Stimulated activated naive CD8-positive, alpha-beta T cell treated with anti-CD3 and anti-CD28 coated beads, Interleukin-15, Interleukin-2, amounts not matched to agents 100 U/mL and 50 U/mL, for 24 hours (primary cell): ENCODE measurements around the gene TMEM201.

Experiments used
- ATAC-seq: fragments of 150-1000 bp; cut with Tn5 transposase; one replicate; pipeline ENCODE4 v1.10.0; 2021
- DNase-seq: peaks from one replicate; pipeline ENCODE4 v3.0.0; 2021

TMEM201 gene

DNA sequence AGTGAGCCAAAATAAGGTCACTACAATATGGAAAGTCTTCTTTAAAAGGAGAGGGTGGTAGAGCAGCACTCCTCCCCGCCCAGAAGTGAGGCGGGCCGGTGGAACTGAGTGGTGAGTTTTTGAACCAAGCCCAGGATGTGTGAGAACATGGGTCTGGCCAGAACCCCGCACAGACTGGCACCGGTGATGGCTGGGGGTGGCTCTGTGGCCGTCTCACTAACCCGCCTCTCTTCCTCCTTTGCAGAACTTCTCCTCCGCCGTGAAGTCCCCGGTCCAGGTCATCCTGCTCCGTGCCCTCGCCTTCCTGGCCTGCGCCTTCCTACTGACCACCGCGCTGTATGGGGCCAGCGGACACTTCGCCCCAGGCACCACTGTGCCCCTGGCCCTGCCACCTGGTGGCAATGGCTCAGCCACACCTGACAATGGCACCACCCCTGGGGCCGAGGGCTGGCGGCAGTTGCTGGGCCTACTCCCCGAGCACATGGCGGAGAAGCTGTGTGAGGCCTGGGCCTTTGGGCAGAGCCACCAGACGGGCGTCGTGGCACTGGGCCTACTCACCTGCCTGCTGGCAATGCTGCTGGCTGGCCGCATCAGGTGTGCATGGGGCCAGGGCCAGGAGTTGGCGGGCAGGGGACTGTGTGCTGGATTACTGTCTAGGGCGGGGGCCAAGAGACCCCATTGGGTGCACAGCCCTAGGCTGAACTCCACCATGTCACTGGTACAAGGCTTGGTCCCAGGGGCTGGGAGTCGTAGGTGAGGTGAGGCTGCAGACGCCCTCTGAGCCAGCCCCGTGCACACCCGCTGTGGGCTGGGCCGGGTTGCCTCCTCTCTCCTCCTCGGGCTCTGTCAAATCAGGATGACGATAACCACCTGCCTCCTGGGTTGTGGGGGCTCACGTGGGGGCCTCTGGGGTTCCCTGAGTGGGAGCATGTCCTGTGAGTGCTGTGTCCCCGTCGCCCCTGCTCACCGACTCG is 12.4 kb downstream of the TMEM201 start:
- DNase-seq (no peak), ATAC-seq (no peak)

DNA sequence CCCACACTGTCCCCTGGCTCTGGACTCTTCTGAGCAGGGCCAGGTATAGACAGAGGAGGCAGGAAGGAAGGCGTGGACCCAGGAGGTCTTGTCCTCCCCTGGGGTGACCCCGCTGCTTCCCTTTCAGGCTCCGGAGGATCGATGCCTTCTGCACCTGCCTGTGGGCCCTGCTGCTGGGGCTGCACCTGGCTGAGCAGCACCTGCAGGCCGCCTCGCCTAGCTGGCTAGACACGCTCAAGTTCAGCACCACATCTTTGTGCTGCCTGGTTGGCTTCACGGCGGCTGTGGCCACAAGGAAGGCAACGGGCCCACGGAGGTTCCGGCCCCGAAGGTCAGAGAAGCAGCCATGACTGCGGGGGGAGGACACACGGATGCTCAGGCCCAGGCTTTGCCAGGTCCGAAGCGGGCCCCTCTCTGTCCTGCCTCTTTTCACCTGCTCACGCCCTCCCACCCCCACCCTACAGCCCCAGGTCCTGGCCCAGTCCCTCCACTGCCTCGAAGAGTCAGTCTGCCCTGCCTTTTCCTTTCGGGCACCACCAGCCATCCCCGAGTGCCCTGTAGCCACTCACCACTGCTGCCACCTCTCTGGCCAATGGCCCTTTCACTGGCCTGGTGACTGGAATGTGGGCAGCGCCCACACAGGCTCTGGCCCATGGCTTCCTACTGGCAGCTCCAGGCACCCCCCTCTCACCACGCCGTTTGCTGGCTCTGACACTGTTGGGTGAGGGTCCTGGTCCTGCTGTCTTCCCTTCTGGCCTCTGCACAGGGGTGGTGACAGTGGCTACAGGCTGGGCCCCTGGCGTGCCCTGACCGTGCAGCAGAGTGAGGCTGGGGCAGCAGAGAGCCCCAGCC is 13.5 kb downstream of the TMEM201 start:
- DNase-seq (no peak), ATAC-seq (no peak)

DNA sequence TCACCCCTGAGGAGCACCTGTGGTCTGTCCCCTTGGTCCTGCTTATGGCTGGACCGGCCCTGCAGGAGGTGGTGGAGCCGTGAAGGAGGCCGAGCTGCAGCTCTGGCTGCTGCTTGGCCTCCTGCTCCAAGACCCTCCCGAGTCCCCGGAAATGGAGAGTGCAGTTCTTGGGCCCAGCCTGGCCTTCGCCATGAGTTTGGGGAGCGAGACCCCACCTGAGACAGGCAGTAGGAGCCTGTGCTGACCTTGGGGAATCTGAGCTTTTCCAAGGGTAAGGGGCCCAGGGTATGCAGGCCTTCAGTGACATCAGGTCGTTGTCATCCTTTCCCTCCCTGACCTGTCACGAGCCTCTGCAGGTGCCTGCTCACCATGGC is 14.1 kb downstream of the TMEM201 start:
- DNase-seq: no peak

DNA sequence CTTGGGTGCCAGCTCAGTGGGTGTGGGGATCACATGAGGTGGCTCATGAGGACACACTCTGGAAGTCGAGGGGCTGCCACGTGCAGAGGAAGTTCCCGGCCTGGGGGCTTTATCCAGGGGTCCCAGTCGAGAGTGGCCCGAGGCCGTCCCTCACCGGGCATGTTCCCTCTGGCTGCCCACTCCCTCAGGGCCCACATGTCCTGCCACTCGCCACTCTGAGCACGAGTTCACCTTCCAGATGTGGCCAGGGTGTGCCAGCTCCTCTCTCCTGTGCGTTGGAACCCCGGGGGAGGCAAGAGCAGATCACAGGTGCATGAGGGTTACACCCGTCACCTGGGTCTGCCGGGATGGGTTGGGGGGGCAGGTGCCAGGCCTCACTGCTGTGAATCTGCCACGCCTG is 14.6 kb downstream of the TMEM201 start:
- no peak for DNase-seq

More for the DNA sequence above, 14.1 kb downstream of the TMEM201 start:
- no peak for ATAC-seq

DNA sequence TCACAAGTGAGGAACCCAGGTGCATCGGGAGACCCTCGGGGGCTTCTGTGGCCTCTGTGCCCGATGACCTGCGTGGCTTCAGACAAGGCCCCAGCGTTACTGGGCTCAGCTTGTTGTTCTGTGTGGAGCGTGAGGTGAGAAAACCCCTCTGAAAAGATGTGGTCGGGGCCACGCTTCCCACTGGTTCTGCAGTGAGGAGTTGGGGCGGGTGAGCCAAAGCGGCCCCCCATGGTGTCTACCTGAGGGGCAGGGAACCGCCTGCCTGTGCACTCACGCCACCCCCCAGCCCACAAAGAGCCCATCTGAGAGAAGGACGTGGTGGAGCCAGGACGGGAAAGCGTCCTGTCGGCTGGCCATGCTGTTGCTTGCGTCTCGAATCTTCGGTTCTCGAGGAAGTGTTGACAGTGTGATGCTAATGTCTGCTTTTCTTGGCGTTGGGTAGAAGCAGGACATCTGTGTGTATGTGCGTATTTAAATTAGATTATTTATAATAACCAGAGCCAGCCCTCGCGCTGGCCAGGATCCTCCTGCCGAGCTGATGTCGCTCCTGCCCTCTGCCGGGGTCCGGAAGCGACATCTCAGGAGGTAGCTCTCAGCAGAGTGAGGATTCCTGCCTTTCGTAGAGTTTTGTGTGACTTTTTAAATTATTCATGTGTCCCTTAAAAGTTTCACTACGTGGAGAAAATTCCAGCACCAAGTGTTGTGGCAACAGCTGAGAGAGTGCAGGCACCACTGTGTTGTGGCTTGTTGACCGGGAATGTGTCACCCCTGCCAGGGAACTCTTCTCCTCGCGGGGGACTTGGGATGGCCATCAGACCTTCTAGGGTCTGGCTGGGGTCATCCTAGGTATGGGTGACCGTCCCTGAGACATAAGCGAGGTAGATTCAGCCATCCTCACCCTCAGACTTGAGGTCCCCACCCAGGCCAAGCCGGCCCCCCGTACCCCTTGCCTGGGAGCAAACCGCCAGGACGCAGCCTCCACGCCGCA is 15.3 kb downstream of the TMEM201 start:
- DNase-seq (no peak), ATAC-seq (no peak)

More for the DNA sequence above, 14.6 kb downstream of the TMEM201 start:
- ATAC-seq: no peak

DNA sequence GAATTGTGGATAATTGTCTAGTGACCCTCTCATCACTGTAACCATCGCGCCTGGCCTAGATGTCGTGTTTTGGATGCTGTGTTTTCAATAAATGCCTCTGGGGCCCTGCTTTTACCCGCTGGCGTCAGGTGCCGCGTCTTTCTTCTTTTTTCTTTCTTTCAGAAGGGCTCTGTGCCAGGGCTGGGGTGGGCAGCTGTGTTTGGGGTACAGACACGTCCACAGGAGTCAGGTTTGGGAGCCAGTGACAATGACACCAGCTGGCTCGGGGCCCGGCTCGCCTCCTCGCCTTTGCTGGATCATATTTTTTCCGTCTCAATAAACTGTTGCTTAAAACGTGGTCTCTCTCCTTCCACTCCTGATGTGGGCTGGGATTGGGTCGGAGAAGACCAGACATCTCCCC is 16.1 kb downstream of the TMEM201 start:
- DNase-seq (no peak), ATAC-seq (no peak)

DNA sequence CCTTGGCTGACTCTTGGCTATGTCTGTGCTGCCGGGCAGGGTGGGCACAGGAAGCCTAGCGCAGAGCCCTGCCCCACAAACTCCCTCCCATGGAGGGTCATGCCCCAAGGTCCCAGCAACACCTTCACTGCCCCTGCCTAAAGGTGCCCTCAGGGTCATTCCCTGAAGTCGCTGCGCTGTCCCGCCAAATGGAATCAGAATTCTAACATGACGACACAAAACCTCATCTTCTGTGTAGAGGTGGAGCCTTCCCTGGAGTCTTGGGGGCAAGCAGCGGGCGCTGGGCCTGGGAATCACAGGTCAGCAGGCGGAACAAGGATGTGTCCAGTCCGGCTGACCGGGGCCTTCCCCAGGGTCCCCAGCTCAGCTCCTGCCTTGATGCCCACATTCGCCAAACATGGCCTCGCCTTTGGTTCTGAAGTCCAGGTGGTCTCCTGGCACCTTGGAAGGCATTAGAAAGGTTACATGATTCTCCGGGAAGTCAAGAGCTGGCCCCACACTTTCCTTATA is 17.3 kb downstream of the TMEM201 start:
- ATAC-seq (no peak), DNase-seq (no peak)

DNA sequence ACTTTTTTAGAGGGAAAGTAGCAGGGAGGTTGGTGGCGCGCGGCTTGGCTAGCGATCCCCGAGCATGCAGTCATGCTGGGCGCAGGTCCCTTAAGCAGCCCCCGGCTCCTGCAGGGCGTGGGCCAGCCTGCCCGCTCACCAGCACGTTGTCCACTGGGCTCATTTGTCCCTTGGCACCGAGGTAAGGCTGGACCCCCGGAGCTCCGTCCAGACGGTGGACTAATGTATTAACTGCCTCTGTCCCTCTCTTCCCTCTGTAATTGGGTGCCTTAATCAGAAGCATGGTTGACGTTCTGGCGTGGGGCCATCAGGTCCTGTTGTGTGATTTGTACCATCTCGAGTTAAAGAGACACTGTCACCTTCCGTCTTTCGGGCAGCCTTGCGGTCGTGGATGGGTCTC is 17.7 kb downstream of the TMEM201 start:
- no peak for DNase-seq
- no peak for ATAC-seq

DNA sequence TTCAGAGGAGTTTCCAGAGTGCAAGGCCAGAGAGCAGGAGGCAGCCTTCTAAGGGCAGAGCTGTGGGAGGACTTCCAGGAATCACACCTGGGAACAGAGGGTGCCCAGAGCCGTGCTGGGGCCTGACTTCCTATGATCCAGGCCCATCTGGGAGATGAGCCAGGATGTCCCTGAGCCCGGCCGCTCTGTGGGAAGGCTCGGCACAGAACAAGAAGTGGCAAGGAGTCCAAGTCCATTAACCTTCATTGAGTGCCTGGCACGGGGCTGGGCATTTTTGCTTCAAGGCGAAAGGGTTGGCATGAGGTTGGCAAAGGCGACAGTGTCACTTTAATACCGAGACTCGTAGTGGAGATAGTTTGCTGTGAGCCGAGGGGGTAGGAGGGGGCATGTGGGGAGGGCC is 18.2 kb downstream of the TMEM201 start:
- no peak for DNase-seq
- no peak for ATAC-seq

DNA sequence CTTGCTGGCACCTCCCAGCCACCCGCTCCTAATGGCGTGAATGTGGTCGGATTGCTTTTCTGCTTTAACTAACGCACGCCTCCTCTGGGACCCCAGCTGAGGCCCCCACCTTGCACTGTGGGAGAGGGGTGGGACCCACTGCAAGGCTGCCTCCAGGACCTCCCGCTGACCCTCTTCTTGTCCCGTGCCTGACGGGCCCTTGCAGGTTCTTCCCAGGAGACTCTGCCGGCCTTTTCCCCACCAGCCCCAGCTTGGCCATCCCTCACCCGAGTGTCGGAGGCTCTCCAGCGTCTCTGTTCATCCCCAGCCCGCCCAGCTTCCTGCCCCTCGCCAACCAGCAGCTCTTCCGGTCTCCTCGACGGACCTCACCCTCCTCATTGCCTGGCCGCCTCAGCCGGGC is 18.6 kb downstream of the TMEM201 start:
- ATAC-seq (no peak), DNase-seq (no peak)

DNA sequence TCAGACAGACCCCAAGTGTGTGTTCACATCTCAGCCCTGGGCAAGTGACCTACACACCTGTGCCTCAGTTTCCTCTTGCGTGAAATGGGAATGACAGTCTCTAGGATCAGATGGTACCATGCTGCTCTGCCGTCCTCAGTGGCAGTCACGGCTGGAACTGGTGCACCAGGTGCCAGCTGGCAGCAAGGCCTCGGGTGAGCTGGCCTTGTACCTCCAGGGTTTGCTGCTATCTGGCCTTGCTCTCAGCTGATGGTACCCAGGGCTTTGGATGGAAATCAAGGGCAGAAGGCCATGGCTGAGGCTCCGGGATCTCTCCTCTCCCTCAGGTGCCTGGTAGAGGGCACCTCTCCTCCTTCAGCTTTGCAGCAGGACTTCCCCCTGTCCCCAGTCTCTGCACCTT is 21.3 kb downstream of the TMEM201 start:
- DNase-seq (no peak), ATAC-seq (no peak)

DNA sequence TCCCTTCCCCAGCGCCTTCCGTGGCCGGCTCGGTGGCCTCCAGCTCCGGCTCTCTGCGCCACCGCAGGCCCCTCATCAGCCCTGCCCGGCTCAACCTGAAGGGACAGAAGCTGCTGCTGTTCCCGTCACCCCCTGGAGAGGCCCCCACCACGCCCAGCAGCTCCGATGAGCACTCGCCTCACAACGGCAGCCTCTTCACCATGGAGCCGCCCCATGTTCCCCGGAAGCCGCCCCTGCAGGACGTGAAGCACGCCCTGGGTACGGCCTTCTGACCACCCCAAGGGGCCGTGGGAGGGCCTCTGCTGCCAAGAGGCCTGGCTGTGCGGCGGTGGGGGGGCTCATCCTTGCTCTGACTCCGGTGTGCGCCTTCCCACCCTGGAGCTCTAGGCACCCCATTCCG is 21.8 kb downstream of the TMEM201 start:
- ATAC-seq (no peak), DNase-seq (no peak)

DNA sequence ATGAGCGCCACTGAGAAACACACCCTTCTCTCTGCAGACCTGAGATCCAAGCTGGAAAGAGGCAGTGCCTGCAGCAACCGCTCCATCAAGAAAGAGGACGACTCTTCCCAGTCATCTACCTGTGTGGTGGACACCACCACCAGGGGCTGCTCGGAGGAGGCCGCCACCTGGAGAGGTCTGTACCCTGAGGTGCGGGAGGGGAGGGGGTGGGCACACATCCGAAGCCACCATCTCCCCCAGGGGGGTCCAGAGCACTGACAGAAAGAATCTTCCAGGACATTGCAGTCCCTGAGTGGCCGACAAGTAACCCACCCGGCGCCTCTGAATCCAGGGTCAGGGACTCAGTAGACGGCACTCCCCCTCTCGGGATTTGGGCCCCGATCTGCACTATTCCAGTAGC is 23.0 kb downstream of the TMEM201 start:
- DNase-seq (no peak), ATAC-seq (no peak)

DNA sequence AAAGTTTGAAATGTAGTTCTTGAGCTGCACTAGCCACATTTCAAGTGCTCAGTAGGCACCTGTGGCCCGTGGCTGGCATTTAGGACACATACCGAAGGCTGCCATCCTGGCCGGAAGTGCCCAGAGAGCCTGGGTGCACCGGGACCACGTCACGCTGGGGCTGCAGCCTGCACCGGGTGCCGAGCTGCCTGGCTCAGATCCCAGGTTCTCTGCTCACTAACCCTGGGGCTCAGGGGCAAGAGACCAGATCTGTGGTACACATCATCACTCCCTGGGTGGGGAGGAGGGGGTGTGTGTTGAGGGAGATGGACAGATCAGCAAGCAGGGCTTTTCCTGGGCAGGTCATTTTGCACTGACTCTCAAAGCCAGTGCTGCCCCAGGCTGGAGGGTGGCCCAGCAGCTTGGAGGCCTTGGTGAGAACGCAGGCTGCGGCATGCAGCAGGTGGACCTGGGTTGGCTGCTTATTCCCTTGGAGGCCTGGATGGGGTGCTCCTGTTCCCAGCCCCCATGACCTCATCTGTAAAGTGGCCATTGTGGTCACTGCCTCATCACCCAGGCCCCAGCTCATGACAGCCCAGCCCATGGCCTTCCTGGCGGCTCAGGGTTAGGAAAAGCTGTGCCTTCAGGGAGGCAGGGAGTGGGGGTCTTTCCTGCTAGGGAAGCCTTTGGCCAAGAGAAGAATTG is 23.6 kb downstream of the TMEM201 start:
- DNase-seq (no peak), ATAC-seq (no peak)

DNA sequence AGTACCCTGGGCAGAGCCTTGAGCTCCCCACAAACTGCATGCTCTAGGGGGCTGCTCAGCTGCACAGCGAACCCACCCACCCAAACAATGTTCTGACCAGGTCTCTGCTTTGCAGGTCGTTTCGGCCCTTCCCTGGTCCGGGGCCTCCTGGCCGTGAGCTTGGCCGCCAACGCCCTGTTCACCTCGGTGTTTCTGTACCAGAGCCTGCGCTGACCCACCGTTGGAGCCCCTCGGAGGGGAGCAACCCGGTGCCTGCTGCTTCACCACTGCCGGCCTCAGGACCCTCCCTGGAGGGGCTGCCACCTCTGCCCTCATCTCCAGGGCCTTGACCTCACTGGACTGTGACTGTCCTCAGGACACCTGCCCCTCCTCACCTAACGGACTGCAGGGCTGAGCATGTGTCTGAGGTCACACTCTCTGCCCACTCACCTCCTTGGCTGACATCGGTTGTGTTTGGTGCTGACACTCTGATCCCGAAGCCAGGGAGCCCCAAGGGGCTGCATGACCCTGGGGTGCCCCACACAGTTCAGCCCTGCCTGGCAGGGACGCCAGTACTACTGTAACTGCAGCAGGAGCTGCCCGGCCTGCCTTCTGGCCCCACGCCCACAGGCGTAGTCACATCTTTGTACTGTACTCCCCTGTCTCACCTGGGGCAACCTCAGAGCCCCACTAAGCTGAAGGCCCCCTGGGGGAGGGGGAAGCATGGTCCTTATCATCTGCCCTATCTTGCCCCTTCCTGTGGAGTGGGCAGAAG is 24.3 kb downstream of the TMEM201 start:
- DNase-seq (no peak), ATAC-seq (no peak)

DNA sequence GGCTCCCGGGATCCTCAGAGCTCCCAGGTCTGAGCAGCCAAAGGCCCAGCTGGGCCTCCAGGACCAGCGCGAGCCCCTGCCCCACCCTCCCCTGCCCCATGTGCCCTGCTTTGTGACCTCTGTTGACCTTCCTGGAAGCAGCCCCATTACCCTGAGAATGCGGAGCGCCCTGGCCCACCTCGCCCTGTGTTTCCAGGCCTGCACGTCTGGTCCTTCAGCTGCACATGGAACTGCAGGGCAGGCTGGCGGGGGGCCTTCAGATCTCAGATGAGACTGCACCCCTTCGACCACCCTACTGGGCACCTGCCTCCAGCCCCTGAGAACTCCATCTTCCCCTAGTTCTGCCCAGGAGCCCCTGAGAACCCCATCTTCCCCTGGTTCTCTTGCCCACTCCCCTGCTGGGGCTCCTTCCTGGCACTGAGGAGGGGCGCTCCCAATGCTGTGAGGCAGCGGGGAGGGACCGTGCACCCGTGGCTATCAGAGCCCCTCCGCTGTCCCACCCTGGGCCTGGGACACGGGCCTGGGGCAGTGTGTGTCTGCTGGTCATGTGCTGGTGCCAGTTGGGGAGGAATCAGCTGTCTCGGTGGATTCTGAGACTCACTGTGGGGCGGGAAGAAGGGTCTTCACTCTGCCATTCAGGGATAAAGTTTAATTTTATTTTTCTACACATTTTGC is 25.1 kb downstream of the TMEM201 start:
- no peak for DNase-seq
- no peak for ATAC-seq

DNA sequence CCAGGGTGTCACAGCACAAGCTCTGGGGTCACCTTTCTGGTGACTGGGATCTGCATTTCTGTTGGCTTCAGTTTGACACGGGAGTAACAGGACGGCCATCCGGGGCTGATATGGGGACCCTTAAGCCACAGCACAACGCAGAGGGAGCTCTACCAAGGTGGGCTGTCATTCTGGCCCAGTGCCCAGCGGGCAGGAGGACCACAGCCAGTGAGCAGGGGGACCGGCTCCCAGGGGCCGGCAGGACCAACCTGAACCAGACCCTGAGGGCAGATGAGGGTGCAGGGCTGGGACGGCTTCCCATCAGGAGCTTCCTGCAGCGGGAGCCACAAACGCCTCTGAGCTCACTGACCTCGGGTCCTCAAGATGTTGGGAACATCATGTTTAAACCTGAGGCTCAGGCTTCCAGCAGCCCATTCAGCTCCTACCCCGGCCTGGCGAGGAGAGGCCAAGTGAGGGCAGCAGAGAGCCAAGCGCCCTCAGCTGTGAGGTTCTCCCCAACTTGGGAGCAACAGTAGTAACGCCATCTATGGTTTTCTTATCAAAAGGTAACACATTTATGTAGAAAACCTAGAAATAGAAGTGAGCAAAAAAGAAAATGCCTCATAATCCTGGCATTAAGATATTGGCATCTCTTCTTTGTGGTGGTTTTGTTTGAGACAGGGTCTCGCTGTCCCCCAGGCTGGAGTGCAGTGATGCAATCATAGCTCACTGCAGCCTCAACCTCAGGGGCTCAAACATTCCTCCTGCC is 26.8 kb downstream of the TMEM201 start:
- peak; percentile 68 for DNase-seq

DNA sequence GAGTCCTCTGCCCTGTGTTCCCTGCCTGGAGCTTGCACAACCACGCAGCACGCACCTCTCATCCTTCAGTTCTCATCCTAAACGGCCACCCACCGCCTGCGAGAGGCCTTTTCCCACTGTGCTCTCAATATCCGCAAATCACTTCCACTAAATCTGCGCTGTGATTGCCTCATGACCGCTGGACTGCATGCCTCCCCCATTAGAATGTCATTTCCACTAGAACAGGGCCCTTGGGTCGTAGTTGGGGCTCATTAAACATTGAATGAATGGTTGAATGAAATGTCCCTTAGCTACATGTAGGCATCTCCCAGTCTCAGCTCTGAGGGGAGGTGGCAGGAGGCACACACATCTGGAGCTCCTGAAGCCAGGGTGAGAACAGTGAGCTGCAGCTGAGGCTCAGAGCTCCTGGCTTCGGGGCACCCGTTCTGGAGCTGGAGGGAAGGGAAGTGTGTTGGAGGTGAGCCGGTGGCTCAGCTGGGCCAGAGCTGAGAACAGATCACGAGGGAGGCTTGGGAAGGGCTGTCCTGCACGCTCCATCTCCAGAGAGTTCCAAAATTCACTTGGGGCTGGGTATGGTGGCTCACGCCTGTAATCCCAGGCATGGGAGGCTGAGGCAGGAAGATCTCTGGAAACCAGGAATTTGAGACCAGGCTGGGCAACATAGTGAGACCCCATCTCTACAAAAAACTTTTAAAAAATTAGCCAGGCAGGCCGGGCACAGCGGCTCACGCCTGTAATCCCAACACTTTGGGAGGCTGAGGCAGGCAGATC is 30.4 kb downstream of the TMEM201 start:
- no peak for DNase-seq

More for the DNA sequence above, 26.8 kb downstream of the TMEM201 start:
- peak; percentile 82 for ATAC-seq

More for the DNA sequence above, 30.4 kb downstream of the TMEM201 start:
- no peak for ATAC-seq
